ENCODE measurements around the gene SASH1. TPM values are rescaled to one million over a fixed set of nuclear protein-coding genes. Genes with fewer than 3 reads are reported as not detected.

Gene SASH1
- polyA plus RNA-seq (ENCODE audit: insufficient read length in 3 of 3), result 10 to 100 TPM; 23.9 to 29.4 (median 26.6) TPM
- long read RNA-seq, donor 1, result 0 reads
- long read RNA-seq, donor 2, result 0 reads
- long read RNA-seq, donor 3, full-length matches to known transcripts, result 2 of 2 reads
- long read RNA-seq, donor 3, partial matches to known transcripts, result 0 of 2 reads
- long read RNA-seq, donor 3, other reads (novel, unspliced or antisense), result 0 of 2 reads
- long read RNA-seq, donor 4, result 0 reads
- long read RNA-seq, donor 5, result 0 reads
- long read RNA-seq, donor 6, full-length matches to known transcripts, result 2 of 8 reads
- long read RNA-seq, donor 6, partial matches to known transcripts, result 6 of 8 reads
- long read RNA-seq, donor 6, other reads (novel, unspliced or antisense), result 0 of 8 reads
- long read RNA-seq, donor 7, full-length matches to known transcripts, result 3 of 3 reads
- long read RNA-seq, donor 7, partial matches to known transcripts, result 0 of 3 reads
- long read RNA-seq, donor 7, other reads (novel, unspliced or antisense), result 0 of 3 reads
- long read RNA-seq, donor 8, partial matches to known transcripts, result 6 of 6 reads
- long read RNA-seq, donor 8, other reads (novel, unspliced or antisense), result 0 of 6 reads
- long read RNA-seq, donor 9, result 0 reads
- long read RNA-seq, donor 10, partial matches to known transcripts, result 6 of 6 reads
- long read RNA-seq, donor 10, other reads (novel, unspliced or antisense), result 0 of 6 reads
- long read RNA-seq, donor 11, full-length matches to known transcripts, result 2 of 9 reads
- long read RNA-seq, donor 11, partial matches to known transcripts, result 7 of 9 reads
- long read RNA-seq, donor 11, other reads (novel, unspliced or antisense), result 0 of 9 reads
- long read RNA-seq, donor 12, full-length matches to known transcripts, result 2 of 2 reads
- long read RNA-seq, donor 12, partial matches to known transcripts, result 0 of 2 reads
- long read RNA-seq, donor 12, other reads (novel, unspliced or antisense), result 0 of 2 reads
- long read RNA-seq, donor 13, result 0 reads
- long read RNA-seq, donor 14, partial matches to known transcripts, result 7 of 7 reads
- long read RNA-seq, donor 14, other reads (novel, unspliced or antisense), result 0 of 7 reads
- long read RNA-seq, donor 15, result 0 reads
- long read RNA-seq, donor 16, result 0 reads

GRCh38 chr6:148342350-148343046 is at the start of gene SASH1:
SASH1 (plus strand) TSS chr6:148342838; CDS start chr6:148343068, 230 bp downstream.
- DNase-seq, result peak; percentile 89

GRCh38 chr6:148293181-148293995 is 49.2 kb upstream of the SASH1 start:
- DNase-seq, result no peak

DNA sequence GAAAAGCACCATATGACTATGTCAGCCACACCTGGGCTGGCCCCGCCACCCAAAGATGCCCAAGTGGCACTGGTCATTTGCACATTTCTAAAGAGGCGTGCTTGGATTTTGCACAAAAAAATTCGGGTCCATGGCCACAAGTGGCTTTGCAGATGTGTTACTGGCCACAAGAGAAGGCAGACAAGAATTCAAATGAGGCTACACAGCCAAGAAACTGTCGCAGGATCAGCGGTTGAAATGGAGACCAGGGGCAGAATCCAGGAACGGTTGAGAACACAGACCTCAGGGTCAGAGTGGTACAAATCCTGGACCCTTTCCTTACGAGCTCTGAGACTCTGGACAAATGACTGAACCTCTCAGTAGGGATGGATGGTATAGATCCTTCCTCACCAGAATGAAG is 48.6 kb upstream of the SASH1 start:
- DNase-seq, result no peak

- no peak for DNase-seq
Observed at GRCh38 chr6:148295261-148295887, 47.3 kb upstream of the SASH1 start.

DNA sequence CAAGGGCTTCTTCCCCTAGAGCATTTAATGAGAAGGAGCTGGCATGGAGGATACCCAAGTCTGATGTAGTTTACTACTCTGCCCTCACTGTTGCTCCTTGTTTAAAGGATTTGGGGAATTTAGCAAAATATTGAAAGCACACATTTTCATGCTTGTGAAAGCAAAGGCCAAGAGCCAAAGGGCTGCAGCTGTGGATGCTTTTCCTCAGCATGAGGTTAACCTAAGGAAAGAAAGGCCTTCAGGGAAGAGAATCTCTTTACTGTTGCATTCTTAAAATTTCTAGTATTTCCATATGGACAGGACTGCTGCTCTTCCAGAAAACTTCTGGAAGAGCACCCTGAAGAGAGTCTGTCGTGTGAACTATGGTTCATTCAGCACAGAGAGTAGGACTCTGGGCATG is 45.9 kb upstream of the SASH1 start:
- no peak for DNase-seq

DNA sequence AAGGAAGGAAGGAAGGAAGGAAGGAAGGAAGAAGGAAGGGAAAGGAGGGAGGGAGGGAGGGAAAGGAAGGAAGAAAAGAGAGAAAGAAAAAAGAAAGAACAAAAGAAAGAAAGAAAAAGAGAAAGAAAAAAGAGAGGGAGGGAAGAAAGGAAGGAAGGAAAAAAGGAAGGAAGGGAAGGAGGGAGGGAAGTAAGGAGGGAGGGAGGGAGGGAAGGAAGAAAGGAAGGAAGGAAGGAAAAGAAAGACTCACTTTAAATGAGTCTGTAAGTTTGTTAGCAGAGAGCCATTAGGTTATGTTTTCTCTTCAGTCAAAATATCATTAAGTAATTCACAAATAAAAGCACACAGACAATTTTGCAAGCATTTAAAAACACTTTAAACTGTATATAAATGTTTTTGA is 44.0 kb upstream of the SASH1 start:
- no peak for DNase-seq

GRCh38 chr6:148303616-148304015 is 39.0 kb upstream of the SASH1 start:
- no peak for DNase-seq

DNA sequence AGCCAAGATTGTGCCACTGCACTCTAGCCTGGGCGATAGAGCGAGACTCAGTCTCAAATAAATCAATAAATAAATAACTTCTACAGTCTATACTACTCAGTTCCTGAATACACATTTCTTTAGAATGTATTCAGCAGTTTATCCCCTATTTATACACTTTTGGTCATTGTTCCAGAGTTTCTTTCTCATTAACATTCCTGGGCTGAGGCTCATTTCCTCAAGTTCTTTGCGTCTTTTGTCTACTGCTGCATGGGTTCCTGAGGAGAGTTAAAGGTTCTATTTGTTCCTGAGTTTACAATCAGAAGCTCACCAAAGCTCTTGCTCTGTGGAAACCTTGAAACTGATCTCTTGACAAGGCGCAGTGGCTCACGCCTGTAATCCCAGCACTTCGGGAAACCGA is 37.7 kb upstream of the SASH1 start:
- no peak for DNase-seq

- DNase-seq, result no peak
Observed at GRCh38 chr6:148306286-148306685, 36.4 kb upstream of the SASH1 start.

DNA sequence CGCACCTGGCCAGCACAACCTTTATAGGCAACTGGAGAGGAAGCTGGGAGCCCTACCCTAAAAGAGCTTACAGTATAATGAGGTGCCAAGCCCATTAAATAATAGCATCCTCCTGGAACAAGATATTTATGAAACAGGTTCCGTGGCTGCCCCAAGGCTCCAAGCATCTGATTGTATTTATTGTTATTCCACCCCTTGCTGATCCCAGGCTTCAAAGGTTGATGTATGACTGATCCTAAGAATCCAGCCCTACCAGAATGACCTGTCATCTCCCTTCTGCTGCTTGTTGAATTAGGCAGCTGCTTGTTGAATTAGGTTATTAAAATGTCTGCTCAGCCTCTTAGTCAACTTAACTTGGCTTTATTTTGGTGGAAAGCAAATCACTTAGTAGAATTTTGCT is 35.2 kb upstream of the SASH1 start:
- DNase-seq, result no peak

DNA sequence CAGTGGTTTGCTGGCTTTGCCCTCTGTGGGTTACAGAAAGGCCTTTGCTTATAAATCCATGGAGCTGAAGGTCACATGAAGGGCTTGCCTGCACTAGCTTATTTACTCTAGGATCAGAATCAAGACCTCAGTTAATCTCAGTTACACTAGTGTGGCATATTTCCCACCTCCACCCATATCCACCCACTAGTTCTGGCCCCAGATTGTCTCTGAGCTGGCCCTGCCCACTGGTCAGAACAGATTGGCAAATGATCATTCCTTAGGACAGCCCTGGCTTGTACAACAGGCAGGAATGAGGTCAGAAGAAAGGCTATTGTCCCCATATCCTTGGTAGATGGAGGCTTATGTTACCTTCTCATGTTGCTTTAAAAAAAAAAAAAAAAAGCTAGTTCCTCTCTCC is 33.3 kb upstream of the SASH1 start:
- DNase-seq, result no peak

DNA sequence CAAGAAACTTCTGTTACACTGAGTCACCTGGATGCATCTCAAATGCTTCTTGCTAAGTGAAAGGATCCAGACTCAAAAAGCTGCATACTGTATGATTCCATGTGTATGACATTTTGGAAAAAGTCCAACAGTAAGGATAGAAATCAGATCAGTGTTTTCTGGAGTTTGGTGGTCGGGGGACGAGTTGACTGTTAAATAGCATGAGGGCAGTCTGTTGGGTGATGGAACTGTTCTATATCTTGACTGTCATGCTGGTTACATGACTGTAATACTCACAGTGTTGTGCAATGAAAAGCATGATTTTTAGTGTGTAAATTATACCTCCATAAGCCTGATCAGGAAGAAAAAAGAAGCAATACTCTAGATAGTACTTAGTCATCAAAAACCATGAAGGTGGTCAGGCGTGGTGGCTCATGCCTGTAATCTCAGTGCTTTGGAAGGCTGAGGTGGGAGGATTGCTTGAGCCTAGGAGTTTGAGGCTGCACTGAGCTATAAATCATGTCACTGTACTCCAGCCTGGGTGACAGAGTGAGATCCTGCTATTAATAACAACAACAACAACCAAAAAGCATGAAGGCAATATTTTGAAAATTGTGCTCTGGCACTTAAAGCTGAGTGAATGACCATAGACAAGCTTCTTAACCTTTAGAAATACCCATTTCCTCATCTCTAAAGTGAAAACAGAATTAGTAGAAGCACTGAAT is 30.5 kb upstream of the SASH1 start:
- no peak for DNase-seq

- no peak for DNase-seq
Observed at GRCh38 chr6:148313488-148313887, 29.1 kb upstream of the SASH1 start.

- no peak for DNase-seq
Observed at GRCh38 chr6:148316308-148316707, 26.3 kb upstream of the SASH1 start.

DNA sequence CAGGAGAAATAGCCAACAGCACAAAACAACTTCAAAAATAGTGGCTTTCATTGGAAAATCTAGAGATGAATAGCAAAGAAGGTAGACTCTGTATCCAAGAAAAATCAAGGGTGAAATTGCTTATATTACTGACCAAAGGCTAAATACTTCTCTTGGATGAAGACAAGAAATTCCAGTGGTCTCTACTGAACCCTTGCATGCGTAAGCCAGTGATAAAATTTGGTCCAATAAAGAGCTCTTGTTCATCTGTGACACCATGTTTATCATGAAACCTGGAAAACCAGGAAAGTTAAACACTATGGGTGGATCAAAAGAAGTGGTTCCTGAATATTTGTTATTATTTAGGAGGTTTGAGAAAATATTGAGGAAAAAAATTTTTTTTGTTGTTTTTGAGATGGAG is 25.6 kb upstream of the SASH1 start:
- DNase-seq, result no peak

DNA sequence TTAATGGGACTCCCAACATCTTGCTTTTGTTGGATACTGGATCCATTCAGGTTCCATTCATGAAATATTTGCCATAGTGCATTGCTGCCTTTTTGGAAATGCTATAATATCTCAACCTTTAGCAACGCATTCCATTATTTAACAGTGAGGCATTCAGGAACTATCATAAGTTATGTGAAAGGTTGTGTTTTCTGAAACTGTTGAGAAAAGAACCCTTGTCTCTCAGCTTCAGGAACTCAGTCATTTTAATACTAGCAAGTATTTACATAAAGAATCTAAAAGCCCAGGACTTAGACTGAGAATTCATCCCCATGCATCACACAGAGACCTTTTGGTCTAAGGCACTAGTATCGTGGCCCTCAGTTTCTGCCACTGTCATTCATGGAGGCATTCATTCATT is 24.9 kb upstream of the SASH1 start:
- no peak for DNase-seq

DNA sequence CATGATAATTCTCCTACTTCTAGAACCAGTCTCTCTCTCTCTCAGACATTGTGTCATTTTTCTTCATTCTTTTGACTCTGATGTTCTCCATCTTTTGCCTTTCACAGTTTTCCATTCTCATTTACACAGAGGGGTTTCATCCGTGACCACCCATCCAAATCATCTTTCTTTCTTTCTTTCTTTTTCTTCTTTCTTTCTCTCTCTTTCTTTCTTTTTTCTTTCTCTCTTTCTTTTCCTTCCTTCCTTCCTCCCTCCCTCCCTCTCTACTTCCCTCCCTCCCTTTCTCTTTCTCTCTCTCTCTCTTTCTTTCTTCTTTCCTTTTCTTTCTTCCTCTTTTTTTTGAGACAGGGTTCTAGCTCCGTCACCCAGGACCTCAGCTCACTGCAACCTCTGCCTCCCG is 19.9 kb upstream of the SASH1 start:
- DNase-seq, result no peak

DNA sequence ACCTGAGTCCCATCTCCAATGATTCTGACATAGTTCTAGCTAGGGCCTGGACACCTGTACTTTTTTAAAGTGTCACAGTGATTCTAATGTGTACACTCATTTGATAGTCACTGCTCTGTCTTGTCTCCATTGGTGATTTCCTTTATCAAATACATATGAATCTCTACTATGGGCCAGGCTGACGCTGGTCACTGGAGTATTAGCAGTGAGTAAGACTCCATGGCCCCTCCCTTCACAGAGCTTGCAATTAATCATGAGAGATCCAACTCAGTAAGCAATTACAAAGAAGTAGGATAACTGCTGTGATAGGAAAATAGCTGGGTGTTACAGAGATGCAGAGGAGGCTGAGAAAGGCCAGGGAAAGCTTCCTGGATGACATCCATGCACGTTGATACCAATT is 19.3 kb upstream of the SASH1 start:
- DNase-seq, result peak; percentile 28

GRCh38 chr6:148324297-148324985 is 18.2 kb upstream of the SASH1 start:
- DNase-seq, result no peak
